Iris pigment epithelial cell (primary cell): ENCODE results near the gene SGIP1.

ENCODE experiments used
- DNase-seq: peaks from one replicate; pipeline ENCODE4 v3.0.0-alpha.2; 2011; ENCODE audit warnings: low read depth

The SGIP1 gene, protein sequence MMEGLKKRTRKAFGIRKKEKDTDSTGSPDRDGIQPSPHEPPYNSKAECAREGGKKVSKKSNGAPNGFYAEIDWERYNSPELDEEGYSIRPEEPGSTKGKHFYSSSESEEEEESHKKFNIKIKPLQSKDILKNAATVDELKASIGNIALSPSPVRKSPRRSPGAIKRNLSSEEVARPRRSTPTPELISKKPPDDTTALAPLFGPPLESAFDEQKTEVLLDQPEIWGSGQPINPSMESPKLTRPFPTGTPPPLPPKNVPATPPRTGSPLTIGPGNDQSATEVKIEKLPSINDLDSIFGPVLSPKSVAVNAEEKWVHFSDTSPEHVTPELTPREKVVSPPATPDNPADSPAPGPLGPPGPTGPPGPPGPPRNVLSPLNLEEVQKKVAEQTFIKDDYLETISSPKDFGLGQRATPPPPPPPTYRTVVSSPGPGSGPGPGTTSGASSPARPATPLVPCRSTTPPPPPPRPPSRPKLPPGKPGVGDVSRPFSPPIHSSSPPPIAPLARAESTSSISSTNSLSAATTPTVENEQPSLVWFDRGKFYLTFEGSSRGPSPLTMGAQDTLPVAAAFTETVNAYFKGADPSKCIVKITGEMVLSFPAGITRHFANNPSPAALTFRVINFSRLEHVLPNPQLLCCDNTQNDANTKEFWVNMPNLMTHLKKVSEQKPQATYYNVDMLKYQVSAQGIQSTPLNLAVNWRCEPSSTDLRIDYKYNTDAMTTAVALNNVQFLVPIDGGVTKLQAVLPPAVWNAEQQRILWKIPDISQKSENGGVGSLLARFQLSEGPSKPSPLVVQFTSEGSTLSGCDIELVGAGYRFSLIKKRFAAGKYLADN

DNA sequence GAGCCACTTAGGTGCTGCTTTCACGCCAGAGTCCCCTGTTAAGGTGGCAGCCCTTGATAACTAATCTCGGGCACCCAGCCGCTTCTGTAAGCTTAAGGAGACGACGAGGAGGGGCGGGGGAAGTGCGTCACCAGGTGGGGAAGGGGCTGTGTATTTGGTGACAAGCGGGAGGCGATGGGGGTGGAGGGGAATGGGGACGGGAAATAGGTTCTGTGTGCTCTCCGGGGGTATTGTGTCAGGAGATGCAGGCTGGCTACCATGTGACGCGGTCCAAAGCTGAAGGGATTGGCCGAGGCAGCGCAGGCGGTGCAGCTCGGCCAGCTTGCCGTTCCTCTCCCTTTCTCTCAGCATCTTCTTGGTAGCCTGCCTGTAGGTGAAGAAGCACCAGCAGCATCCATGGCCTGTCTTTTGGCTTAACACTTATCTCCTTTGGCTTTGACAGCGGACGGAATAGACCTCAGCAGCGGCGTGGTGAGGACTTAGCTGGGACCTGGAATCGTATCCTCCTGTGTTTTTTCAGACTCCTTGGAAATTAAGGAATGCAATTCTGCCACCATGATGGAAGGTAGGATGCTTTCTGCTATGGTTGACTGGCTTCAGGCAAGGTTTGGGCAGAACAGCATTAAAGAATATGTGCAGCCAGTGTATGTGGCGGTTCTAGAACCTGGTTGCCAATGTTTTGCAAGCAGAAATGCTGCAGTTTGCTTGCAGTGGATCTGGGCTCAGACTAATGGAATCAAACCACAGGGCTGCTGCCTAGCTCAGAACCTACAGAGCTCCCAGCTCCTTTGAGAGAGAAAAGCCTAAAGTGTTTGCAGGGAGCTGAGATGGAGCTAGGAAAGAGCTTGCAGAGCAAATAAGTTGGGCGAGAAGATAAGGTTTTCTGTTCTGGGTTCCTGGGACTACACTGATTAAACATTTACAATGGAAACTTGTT is at the start of gene SGIP1:
Gene SGIP1, plus strand, starts transcription at position 350 of the 937 bp plus-strand sequence. Its CDS starts 206 bp downstream, at position 556.
- DNase-seq = peak; percentile 91

DNA sequence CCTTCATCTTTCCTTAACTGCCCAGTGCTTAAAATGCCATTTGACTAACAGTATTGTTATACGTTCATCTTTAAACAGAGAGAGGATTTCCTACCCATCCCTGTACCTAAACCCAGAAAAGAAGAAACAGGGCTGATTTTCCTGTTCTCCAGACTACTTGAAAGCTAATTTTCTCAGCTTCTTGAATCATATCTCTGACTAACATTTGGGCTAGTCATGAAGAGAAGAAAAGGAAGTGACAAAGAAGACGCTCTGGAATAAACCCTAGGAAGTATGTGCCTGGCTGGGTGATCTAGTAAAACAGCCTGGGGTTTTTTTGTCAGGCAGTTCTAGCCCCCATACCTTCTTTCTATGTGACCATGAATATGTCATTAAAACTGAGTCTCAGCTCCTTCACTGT is 44.8 kb upstream of the SGIP1 start:
- DNase-seq = peak; percentile 70

DNA sequence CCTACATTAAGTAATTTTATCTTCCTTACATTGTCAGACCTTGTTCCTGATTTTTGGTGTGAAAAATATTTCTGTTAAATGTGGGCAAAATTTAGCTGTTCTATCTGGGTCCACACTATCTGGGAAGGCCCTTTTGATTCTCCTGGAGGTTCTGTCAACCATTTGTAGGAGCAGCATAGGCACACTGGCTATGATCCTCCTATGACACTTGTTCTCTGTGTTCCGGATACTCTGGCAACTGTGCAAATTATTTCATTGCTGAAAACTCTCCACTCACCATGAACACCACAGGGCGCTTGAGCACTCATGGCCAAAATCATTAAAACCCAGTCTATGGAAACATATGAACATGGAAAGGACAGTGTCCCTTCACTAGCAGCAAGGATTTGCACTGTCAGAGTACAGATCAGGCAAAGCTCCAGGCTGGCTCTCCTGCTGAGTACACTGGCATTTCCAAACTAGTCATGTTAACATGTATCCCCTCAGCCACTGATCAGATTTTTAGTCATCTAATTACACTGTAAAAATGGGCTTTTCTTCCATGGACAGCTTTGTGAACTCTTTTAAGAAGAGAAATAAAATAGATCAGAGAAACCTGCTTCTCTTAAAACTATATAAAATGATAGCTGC is 43.9 kb upstream of the SGIP1 start:
- no peak for DNase-seq

DNA sequence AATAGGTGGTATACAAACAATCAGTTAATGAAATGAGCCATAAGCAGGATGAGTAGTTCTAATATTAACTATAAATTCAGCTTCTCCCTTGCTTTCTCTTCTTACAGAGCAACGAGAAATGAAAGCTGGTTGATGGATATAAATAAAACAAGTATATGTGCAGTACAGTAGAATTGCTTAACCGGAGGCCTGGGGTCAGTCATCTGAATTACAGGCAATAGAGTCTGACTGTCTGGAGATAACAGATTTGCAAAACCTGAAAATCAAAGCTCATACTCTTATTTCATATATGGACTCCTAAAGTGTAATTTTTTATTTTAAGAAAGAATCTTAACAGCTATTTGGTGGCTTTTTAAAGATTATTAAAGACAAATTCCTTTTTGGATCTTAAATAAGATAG is 43.1 kb upstream of the SGIP1 start:
- DNase-seq = peak; percentile 65

DNA sequence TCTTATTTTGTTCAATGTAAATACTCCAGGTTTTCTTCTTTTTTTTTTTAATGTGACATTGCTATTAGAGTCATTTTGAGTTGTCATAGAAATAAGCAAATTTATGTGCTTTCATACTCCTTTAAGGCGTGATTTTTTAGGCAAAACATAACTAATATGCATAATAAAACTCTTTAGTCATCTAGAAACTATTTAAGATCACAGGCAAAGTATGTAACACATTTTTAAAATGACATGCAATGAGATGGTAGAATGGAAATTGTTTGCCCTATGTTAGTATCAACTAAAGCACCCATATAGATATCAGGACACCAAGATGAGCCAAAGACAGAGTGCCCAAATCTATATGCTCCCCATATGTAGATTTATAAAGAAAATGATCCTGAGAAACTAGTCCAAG is 41.5 kb upstream of the SGIP1 start:
- DNase-seq = no peak

DNA sequence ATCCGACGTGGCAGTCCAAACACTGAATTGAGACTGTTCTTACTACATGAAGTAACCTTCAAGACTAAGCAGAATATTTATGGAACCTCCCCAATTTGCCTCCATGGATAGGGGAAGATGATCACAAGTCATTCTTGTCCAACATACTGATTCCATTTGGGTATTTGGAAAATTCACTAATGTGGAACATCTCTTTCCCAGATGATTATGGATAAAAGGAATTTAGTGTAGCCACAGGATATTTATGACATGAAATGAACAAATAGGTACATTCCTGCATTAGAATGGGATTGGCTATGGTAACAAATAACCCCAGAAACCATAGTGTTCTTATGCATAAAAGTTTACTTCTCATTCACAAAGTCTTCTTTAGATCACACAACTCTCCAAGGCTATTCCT is 40.2 kb upstream of the SGIP1 start:
- DNase-seq = no peak

DNA sequence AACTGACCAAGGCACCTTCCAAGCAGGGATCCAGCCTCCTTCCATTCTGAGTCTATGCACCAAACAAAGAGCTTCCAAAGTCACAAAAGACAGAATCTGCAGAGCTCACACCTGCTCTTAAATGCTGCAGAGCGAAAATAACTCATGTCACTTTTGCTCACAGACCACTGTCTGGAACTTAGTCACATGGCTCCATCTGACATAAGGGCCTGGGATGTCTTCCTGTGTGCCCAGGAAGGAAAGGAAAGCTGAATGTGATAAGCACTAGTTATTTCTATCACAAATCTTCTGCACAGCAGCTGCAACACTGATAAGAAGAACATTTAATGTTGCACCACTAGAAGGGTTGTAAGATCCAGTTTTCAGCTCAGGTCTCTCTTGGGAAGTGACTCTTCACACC is 39.5 kb upstream of the SGIP1 start:
- DNase-seq = no peak

DNA sequence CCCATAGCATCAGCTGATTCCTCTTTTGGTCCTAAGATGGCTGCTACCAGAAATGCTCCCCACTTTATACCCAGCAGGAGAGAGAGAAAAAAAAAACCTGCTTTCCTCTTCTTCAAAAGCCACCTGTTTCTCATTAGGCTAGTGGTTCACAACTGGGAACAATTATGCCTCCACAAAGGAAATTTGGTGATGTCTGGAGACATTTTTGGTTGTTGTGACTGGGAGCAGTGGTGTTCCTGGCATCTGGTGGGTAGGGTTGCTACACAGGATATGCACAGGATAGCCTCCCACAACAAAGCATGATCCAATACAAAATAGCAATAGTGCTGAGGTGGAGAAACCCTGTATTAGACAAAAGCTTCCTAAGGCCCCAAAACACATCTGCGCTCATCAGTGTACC is 38.5 kb upstream of the SGIP1 start:
- DNase-seq = no peak

DNA sequence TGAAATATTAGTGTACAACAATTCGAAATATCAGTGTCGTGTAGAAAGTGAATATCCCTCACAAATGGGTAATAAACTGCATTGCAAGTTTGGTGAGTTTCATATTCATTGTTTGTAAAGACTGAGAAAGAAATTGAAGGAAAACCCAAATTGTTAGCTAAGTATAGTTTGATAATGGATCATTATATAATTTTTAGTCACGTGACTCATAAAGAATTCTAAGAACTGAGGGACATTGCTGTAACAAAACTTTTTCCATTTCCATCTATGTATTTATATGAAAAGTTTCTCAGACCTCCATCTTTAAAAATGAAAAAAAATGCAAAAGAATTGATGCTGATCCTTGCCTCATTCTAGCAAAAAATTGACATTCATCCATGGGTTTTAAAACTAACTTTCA is 36.0 kb upstream of the SGIP1 start:
- no peak for DNase-seq

DNA sequence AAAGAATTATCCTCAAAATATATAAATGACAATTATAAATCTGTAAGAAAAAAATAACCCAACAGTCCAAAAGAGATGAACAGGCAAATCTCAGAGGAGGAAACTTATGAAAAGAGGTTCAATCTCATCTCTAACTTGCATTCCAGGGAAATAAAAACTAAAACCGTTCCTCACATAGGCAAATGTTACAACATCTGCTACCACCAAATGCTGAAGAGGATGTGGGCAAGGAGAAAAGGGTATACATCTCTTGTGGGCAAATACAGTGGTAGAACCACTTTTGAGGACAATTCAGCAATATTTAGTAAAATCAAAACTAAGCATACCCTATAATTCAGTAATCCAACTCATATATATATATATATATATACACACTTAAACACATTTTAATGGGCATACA is 33.7 kb upstream of the SGIP1 start:
- no peak for DNase-seq

DNA sequence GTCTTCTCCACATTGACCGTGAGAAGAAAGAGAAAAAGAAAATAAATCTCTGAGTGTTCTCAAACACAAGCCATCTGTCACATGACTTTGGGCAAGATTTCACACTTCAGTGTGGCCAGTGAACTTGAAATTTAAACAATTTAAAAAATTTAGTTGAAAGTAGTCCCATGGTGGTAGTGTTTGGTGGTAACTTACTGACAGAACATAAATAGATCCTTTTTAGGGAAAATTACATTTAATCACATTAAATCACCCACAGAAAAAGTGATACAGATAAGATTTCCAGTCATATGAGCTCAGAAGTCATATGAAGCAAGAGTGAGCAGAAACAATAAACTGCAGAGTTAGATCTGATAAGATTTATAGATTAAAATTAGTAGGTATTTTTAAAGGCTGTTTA is 31.9 kb upstream of the SGIP1 start:
- DNase-seq = no peak

DNA sequence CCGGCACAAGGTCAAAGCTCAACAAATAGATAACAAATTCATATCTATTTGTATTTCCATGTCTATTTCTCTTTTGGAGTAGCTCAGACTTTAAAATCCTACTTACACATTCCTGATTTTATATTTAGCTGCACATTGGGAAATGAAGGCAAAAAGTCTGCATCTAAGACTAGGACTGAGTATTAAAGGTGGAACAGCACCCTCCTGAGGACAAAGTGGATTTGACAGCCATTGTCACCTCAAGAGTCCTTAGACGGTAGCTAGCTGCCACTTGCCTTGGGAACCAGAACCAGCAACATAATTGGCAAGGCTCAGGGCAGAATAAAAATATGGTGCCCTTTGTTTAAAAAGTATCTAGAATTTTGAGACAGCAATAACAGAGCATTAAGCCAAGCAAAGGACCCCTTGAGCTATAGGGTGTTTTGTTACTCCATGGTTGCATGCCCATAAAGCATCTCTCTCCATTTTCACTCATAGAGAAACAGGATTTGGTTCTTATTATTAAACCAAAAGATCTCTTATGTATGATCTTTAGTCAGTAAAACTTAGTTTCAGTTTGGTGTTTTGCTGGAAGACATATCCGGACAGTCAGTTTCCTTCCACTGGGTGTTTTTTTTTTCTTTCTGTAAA is 30.0 kb upstream of the SGIP1 start:
- peak; percentile 78 for DNase-seq

DNA sequence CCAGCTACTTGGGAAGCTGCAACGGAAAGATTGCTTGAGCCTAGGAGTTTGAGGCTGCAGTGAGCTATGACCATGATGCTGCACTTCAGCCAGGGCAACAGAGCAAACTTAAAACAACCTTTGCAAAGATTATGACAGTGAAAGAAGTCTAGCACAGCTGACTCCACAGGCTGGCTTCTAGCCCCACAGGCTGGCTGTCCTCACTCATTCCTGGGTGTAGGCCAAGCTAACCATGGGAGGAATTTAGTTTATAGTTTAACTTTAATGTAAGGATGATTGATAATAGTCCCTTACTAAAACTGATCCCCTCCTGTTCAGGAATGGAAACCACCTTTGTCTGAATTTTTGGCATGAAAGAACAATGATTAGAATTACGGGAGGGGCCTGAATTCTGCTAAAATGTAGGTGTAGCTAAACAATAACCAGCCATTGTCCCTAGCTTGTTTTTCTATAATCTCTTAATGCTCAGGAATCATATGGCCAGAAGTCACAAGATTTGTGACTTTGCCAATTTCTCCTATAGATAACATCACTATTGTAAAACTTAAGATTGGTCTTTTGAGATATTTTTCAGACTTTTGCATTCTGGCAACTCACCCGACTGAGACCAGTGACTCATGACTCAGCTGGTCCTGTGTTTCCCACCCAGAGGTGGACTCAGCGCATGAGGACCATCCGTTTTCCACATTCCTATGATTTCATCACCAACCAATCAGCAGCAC is 28.1 kb upstream of the SGIP1 start:
- peak; percentile 87 for DNase-seq

DNA sequence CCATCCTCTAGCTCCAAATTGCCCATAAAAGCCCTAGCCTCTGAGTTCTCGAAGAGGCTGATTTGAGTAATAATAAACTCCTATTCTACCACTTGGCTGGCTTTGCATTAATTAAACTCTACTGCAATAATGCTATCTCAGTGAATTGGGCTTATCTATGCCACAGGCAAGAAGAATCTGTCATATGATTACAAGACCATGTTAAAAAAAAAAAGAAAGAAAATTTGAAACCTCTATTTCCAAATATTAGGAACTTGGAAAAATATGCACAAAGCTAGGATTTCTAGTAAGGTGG is 27.6 kb upstream of the SGIP1 start:
- DNase-seq = no peak

DNA sequence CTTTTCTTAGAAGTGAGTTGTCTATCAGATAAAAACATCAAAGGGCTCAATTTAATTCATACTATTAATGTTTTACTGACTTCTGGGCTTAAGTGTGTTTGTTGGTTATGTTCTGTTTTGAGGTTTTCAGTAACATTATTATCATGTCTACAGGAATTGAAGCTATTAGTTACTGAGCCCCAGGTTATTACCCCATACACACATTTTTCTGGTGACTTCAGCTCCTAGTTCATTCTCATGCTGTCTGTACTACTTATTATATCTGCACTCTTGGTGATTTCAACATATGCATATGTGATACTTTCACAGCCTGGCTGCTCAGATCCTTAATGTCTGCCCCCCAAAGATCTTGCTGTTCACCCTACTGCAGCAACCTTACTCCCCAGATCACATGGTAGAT is 27.0 kb upstream of the SGIP1 start:
- peak; percentile 37 for DNase-seq

DNA sequence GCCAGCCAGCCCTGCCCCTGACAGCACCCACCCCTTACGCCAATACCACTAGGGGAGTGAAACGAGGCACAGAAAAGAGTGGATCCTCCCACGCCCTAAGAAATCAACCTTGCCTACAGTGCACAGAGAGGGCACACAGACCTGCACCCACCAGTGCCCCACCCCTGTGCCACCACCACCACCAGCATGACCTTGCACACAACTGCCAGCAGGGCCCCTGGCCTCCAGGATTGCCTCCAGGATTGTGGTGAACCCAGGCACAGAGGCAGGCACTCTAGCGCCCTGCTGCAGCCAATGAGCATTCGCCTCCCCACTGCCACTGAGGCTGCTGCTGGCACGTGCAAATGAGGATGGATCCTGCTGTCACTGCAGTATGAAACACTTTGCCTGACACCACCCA is 23.5 kb upstream of the SGIP1 start:
- DNase-seq = no peak

DNA sequence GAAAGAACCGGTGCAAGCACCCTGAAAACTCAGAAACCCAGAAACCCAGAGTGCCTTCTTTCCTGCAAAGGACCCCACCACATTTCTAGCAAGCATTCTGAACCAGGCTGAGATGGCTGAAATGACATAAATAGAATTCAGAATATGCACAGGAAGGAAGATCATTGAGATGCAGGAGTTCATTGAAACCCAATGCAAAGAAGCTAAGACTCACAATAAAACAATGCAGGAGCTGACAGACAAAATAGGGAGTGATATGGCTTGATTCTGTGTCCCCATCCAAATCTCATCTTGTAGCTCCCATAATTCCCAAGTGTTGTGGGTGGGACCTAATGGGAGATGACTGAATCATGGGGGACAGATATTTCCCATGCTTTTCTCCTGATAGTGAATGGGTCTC is 22.8 kb upstream of the SGIP1 start:
- no peak for DNase-seq

DNA sequence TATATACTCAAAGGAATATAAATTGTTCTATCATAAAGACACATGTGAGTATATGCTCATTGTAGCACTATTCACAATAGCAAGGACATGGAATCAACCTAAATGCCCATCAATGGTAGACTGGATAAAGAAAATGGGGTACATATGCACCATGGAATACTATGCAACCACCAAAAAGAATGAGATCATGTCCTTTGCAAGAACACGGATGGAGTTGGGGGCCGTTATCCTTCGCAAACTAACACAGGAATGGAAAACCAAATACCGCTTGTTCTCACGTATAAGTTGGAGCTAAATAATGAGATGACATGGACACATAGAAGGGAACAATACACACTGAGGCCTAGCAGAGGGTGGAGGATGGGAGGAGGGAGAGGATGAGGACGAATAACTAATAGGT is 16.0 kb upstream of the SGIP1 start:
- DNase-seq = no peak

DNA sequence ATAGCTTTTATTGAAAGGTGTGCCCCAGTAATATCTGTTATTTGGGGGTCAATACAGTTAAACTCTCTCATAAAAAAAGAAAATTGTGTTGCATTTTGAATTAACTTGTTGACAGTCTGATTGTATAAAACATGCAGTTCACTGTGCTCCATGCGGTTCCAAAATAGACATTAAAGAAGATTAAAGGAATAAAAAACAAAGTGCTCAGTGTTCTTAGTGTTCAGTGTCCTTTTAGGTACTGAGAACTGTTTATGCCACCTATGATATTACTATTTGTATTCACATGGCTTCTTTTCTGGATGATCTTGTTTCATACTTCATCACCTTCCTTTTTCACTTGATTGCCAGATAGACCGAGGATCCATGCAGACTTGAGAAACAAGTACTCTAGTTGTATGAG is 15.3 kb upstream of the SGIP1 start:
- DNase-seq = no peak

DNA sequence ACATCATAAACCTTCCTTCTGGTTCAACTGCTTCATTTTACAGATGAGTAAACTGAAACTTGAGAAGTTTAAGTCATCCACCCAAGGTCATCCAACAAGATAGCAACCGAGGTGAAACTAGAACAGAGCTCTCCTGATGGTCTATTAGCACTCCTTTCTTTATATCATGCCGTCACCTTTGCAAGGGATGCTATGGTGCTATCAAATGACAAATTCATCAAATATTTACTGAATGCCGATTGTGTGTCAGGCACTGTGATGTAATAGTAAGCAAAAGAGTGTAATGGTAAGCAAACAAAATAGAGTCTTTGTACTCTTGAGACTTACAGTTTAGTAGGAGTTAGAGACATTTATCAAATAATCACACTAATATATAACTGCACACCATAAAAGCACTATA is 14.0 kb upstream of the SGIP1 start:
- peak; percentile 47 for DNase-seq

DNA sequence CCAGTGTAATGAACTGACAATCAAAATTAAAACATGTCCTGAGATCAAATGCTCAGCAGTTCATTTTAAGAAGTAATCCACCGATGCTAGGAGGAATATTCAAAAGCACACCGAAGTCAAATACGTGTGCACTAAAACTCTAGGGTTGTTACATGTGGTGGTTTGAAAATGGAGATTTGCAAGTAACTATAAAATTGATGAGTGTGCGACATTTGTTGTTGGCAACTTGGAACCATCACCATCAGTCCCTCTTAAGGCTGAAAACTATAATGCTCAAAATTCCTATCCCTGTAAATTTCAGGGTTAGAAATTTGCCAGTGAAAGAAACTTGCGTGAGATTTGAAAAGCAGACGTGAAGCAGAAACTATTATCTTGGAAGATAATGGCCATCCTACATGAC is 13.3 kb upstream of the SGIP1 start:
- no peak for DNase-seq
